Stimulated activated naive CD4-positive, alpha-beta T cell (primary cell): ENCODE results near the gene CXorf49B.
"Not testable (repeated sequence)": the region's sequence is repeated elsewhere in the genome, so short reads cannot be mapped to it uniquely, and the experiment has no call there.

Source experiments
- DNase-seq, 6 experiments: peaks; one replicate each; lab custom pipeline; 2025; lab: John Stamatoyannopoulos, UW

Gene CXorf49B

DNA sequence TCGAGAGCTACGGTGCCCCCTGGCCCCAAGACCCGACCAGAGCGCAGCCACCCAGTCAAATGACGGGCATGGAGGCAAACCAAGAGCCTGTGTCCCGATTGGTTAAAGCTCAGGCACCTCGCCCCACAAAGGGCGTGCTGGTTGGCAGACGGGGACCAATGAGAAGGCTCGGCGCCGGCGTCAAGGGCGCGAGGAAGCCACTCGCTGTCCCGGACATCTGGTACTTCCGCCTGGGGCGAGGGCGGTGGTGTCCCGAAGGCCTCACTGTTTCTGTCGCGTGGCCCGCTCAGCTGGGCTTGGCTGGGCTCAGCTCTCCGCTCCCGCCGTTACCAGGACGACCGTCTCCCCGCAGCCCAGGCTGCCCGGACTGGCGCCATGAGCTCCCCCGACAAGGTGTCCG, at the start of gene CXorf49B:
Gene CXorf49B, plus strand, starts transcription at position 301 of the 400 bp plus-strand sequence. Its CDS starts 75 bp downstream, at position 376.
- not testable (repeated sequence) for DNase-seq

DNA sequence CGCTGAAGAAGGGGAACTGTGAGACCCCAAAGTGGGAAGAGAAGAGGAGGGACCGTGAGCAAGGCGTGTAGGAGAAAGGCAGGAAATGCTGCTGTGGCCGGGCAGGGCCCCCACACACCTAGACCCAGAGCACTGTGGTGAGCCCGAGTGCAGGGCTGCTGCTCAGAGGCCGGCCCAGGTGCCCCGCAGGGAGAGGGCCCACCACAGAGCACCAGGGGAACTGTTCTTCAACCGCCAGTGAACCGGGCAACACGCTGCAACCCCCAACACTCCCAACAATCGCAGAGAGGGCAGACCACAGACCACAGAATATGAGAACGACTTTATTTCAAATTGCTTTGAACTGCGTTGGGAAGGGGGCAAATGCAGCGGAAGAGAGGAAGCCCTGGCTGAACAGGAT, 49.1 kb upstream of the CXorf49B start:
- DNase-seq, result not testable (repeated sequence)

DNA sequence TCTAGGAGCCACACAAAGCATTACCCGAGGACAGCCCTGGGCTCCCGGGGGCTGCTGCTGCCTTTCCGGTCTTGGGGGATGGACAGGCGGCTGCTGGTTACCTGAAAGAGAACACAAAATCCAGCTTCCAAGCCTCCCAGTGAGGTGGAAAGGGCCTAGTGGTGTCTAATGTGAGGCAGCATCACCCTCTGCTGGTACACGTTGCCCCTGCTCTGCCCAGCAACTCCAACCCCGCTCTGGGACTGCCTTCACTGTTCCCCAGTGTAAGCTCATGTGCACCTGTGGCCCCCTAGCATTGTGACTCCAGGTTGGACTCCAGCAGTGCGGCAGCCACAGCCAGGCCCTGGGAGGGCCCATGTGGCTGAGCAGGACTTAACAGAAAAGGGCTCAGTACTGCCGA, 47.6 kb upstream of the CXorf49B start:
- DNase-seq, result not testable (repeated sequence)

DNA sequence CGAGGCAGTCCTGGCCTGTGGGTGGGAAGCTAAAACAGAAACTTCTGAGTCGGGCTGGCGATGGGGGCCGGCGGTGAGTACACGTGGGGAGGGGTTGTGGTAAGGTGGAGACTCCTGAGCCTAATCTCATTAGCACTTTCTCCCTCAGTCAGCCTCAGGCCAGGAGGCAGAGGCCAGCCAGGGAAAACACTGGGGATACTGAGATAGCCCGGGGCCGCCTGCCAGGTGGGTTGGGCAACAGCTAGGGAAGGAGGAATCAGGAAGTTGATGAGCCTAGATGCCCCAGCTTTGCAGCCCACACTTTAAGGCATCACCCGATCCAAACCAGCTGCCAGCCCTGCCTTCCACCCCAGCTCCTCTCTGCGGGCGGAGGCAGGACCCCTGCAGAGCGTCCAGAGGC, 46.8 kb upstream of the CXorf49B start:
- DNase-seq, result not testable (repeated sequence)

DNA sequence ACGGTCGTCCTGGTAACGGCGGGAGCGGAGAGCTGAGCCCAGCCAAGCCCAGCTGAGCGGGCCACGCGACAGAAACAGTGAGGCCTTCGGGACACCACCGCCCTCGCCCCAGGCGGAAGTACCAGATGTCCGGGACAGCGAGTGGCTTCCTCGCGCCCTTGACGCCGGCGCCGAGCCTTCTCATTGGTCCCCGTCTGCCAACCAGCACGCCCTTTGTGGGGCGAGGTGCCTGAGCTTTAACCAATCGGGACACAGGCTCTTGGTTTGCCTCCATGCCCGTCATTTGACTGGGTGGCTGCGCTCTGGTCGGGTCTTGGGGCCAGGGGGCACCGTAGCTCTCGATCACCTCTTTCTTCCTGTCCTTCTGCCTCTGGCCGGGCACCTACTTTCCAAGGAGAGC, 45.0 kb upstream of the CXorf49B start, which contains the start of gene CXorf49:
Gene CXorf49, minus strand, starts transcription at position 101 of the 400 bp plus-strand sequence. CDS start 134 bp downstream, outside the sequence.
- not testable (repeated sequence) for DNase-seq

DNA sequence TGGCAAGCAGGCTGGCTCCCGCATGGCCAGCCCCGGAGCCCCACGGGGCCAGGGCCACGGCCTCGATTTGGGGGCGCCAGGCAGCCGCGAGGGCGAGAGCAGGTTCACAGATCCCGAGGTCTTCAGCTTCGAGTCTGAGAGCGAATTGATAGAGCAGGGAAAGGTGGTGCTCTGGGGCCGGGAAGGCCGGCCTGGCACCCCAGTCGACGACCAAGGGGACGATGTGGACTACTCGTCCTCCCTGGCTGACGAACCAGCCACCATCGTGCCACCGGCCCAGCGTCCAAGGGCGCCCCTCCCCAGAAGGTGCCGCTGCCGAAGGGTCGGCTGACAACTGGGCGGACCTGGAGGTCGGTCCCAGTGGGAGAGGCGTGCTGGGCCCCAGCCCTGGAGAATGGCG, 44.0 kb upstream of the CXorf49B start:
- DNase-seq, result not testable (repeated sequence)

DNA sequence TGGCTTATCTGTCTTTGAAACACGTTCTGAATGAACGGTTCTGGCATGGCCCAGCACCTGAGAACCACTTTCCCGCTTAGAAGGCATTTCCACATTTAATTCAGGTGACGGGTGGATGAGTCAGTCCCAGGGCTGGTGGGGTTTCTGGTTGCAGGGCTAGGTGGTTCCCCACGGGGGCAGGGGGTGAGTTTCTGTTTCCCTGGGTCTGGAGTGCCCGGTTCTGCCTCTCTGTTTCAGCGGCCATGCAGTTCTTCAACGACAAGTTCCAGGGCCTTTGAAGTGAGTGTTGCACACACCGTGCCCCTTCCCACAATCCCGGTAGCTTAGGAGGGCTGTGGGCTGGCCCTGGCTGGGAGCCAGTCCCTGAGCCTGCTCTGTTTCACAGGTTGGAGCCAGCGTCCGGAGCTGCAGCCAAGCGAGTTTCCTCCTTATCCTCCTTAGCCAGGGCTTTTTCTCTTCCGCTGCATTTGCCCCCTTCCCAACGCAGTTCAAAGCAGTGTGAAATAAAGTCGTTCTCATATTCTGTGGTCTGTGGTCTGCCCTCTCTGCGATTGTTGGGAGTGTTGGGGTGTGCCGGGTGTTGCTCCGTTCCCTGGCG, 42.8 kb upstream of the CXorf49B start:
- DNase-seq, result not testable (repeated sequence)

DNA sequence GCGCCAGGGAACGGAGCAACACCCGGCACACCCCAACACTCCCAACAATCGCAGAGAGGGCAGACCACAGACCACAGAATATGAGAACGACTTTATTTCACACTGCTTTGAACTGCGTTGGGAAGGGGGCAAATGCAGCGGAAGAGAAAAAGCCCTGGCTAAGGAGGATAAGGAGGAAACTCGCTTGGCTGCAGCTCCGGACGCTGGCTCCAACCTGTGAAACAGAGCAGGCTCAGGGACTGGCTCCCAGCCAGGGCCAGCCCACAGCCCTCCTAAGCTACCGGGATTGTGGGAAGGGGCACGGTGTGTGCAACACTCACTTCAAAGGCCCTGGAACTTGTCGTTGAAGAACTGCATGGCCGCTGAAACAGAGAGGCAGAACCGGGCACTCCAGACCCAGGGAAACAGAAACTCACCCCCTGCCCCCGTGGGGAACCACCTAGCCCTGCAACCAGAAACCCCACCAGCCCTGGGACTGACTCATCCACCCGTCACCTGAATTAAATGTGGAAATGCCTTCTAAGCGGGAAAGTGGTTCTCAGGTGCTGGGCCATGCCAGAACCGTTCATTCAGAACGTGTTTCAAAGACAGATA, 2.4 kb upstream of the CXorf49B start:
- not testable (repeated sequence) for DNase-seq

DNA sequence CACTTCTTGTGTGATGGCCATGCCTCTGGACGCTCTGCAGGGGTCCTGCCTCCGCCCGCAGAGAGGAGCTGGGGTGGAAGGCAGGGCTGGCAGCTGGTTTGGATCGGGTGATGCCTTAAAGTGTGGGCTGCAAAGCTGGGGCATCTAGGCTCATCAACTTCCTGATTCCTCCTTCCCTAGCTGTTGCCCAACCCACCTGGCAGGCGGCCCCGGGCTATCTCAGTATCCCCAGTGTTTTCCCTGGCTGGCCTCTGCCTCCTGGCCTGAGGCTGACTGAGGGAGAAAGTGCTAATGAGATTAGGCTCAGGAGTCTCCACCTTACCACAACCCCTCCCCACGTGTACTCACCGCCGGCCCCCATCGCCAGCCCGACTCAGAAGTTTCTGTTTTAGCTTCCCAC, 1.7 kb downstream of the CXorf49B start:
- not testable (repeated sequence) for DNase-seq

DNA sequence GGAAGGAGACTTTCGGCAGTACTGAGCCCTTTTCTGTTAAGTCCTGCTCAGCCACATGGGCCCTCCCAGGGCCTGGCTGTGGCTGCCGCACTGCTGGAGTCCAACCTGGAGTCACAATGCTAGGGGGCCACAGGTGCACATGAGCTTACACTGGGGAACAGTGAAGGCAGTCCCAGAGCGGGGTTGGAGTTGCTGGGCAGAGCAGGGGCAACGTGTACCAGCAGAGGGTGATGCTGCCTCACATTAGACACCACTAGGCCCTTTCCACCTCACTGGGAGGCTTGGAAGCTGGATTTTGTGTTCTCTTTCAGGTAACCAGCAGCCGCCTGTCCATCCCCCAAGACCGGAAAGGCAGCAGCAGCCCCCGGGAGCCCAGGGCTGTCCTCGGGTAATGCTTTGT, 2.5 kb downstream of the CXorf49B start:
- not testable (repeated sequence) for DNase-seq

DNA sequence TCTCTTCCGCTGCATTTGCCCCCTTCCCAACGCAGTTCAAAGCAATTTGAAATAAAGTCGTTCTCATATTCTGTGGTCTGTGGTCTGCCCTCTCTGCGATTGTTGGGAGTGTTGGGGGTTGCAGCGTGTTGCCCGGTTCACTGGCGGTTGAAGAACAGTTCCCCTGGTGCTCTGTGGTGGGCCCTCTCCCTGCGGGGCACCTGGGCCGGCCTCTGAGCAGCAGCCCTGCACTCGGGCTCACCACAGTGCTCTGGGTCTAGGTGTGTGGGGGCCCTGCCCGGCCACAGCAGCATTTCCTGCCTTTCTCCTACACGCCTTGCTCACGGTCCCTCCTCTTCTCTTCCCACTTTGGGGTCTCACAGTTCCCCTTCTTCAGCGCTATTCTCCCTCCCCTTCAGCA, 4.0 kb downstream of the CXorf49B start:
- not testable (repeated sequence) for DNase-seq

DNA sequence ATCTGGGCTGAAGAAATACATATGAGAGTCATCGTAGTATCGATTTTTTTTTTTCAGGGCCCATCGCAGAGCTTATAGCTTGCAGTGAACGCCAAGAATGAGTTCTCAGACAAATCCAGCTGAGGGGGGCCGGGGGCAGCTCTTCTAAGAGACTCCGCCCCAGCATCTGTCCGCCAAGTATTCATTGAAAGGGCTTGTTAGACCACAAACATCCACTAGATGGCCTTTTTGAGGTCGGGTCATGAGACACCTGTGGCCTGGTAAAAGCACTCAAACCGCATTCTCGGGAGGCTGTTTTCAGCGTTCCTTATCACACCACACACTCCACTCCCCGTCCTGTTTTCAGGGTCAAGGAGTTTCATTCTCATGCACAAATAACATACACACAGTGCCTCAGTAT, 15.2 kb downstream of the CXorf49B start:
- not testable (repeated sequence) for DNase-seq

DNA sequence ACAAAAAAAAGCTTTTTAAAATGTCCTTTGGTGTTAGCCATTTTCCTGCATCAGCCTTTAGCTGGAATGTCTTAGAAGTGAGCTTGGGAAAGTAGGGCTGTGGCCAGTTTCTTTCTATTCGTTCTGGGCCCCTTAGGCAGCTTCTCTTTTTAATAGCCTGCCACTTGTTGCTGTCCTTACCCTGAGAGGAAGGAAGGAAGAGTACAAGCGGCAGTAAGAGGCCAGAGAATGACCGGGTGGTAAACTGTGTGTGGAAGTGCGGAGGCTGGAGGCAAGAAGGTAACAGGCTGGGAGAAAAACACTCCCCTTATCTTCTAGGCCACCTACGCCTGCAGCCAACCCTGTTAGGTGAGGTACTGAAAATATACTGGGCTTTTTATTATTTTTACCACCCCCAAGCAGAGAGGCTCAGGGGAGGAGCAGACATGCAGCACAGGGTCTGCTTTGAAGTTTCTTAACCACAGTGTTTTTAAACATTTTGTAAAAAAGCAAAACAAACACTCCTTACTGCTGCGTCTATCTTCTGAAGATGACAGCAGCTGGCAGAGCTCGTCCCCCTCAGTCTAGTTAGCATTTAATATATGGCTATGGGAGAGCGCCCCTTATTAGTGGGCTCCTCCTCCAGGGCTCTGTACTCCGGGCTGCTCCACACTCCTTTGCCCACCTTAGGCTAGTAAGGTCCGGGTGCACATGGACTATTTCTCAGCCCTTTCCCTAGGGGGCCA, 19.2 kb downstream of the CXorf49B start:
- DNase-seq, result not testable (repeated sequence)

DNA sequence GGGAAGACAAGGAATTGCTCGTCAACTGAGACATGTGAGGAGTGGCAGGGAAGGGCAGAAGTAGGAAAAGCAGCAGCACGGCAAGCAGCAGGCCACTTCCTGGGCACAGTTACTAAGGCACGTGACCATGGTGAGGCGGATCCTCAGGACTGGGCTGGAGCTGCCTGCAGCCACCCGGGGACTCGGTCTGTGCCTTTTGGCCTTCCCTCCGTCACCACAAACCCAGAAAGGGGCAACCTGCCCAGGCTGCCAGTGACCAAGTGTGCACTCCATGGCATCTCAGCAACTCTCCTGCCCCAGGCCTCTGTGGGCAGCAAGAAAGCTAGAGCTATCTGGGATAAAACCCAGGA, 19.8 kb downstream of the CXorf49B start:
- not testable (repeated sequence) for DNase-seq

DNA sequence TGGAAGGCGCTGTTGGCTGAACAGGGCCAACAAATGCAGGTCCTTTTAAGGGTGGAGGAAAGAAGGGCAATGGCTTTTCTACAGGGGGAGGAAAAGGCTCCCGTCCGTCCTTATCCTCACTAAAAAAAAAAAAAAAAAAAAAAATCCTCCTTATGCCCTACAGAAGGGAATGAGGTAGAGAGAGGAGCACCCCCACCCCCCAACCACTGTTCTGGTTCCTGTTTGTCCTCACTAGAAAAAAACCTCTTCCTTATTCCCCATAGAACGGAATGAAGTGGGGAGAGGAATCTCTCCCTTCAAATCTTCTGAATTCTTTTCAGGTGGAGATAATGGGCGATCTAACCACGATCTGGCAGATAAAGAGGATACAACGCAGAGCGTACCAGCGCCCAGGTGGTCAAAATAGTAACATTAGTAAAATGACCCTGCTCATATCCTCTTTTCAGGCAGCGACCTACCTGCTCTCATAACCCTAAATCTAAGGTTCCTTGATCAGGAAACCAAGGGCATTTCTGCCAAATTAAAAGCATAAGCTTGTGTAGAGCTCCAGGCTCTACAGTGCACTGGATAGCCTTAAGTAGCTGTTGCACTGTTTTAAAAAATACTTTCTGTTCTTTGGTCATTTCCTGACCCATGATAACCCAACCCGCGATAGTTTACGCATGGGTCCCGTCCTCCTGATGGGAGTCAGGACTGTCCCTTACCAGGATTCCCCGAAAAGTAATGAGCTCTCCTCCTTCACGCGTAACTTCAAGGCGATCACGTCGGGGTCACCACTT, 20.6 kb downstream of the CXorf49B start:
- DNase-seq, result not testable (repeated sequence)

DNA sequence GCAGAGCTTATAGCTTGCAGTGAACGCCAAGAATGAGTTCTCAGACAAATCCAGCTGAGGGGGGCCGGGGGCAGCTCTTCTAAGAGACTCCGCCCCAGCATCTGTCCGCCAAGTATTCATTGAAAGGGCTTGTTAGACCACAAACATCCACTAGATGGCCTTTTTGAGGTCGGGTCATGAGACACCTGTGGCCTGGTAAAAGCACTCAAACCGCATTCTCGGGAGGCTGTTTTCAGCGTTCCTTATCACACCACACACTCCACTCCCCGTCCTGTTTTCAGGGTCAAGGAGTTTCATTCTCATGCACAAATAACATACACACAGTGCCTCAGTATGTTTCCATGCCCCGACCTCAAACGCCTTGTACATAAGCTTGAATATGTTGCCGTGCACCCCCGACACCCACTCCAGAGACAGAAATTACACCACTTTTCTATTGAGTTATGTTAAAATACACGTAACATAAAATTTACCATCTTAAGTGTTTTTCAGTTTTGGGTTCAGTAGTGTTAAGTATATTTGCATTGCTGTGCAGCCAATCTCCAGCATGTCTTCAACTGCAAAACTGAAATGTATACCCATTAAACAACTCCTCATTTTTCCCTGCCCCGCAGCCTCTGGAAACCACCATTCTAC, 21.3 kb downstream of the CXorf49B start:
- DNase-seq, result not testable (repeated sequence)

DNA sequence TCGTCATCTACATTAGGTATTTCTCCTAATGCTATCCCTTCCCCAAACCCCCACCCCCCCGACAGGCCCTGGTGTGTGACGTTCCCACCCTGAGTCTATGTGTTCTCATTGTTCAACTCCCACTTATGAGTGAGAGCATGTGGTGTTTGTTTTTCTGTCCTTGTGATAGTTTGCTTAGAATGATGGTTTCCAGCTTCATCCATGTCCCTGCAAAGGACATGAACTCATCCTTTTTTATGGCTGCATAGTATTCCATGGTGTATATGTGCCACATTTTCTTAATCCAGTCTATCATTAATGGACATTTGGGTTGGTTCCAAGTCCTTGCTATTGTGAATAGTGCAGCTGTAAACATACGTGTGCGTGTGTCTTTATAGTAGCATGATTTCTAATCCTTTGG, 43.3 kb downstream of the CXorf49B start:
- DNase-seq, result not testable (repeated sequence)

DNA sequence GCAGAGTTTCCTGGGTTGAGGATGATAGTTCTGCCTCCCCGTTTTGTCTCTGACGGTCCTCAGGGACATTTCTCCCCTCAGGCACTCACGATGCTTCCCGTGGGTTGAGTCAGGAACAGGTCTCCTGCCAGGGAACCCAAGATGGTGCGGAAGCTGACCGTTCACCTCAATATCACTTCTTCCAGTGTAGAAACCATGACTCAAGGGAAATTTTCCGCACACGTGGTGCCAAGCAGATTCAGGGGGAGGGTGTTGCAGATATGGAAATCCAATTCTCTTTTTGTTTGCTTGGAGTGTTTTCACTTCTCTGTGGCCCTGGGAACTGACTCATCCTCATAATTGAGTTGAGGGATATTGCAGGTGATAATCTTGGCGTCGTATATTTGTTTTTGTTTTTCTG, 46.7 kb downstream of the CXorf49B start:
- DNase-seq, result no peak

DNA sequence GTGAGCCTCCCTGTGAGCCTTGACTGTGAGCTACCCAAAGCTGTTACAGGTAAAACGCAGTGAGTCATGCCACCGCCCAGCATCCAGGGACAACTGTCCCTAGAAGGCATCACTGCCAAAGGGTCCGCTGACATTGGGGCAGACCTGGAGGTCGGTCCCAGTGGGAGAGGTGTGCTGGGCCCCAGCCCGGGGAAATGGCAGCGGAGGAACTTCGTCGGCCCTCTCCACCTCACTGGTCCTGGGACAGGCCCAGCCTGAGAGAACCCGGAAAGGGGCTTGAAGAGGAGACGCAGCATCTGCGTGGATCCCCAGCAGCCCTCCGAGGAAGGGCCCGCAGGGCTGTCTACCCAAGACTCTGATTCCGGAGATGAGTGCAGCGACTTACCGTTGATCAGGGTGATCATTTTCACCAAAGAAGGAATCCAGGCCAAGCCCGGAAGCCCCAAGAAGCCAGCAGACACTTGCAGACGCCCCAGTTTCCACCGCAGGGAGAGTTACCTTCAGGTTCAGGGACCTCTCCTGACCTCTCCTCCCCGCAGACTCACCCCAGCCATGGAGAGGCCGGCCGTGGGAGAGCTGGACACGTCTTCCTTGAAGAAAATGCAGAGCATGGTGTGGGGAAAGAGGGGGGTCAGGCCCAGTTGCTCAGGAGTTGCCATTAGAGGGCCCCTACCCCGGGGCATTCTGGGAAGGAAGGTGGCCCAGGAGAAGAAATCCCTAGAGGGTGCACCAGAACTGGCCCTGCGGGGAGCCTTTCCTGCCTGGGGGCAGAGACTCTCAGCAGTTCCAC, 51.2 kb downstream of the CXorf49B start:
- DNase-seq, result no peak

DNA sequence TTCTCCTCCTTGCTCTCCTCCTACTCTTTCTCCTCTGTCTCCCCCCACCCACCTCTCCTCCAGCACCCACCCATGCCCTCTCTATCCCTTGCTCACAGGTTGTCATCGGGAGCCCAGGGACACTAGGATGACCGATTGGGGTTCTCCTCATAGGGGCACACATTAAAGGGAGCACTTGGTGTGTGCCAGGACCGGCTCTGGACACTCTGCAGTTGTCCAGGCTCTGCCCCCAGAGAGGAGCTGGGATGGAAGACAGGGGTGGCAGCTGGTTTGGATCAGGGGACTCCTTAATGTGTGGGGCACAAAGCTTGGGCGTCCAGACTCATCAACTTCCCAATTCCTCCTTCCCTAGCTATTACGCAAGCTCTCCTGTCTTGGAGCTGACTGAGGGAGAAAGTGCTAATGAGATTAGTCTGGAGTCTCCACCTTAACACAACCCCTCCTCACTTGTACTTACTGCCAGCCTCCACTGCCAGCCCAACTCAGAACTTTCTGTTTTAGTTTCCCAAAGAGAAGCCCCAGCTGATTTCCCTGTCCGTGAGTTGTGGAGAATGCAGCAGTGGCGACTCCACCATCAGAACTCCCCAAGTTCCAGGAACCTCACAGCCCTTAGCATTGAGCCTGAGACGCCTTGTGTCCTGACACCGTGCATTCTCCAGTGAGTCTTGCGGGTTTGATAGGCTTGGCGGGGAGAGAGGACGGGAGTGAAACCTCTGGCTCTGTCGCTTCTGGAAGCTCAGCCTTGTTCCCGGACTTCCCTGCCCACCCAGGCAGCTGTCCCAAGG, 52.2 kb downstream of the CXorf49B start:
- DNase-seq, result no peak

DNA sequence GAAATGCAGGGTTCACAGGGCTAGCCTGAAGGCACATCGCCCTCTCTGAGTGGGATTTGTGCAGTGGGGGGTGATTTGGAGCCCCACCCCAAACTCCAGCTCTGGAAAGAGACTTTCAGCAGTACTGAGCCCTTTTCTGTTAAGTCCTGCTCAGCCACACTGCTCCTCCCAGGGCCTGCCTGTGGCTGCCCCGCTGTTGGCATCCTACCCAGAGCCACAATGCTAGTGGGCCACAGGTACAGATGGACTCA, 52.7 kb downstream of the CXorf49B start:
- no peak for DNase-seq
